ENCODE data around the gene PITPNC1.
"Not testable (repeated sequence)": the region's sequence is repeated elsewhere in the genome, so short reads cannot be mapped to it uniquely, and the experiment has no call there.

The PITPNC1 gene

DNA sequence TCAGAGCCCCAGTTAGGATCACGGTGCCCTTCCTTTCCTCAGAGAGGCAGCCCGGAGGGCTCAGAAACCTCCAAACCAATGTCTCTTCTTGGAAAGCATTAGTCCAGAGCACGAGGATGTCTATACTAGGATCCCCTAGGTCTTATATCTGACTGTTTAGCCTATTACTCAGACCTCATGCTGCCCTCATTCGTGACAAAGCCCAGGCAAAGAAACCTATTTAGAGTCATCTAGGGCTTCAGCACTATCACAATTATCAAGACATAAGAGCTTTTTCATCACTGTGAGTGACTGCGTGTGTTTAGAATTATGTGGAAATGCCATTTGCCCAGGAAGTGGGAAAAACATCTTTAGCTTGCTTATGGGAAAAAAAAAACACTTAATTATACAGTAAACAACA, 180.8 kb downstream of the PITPNC1 start:
- DNase-seq = peak; percentile 10

DNA sequence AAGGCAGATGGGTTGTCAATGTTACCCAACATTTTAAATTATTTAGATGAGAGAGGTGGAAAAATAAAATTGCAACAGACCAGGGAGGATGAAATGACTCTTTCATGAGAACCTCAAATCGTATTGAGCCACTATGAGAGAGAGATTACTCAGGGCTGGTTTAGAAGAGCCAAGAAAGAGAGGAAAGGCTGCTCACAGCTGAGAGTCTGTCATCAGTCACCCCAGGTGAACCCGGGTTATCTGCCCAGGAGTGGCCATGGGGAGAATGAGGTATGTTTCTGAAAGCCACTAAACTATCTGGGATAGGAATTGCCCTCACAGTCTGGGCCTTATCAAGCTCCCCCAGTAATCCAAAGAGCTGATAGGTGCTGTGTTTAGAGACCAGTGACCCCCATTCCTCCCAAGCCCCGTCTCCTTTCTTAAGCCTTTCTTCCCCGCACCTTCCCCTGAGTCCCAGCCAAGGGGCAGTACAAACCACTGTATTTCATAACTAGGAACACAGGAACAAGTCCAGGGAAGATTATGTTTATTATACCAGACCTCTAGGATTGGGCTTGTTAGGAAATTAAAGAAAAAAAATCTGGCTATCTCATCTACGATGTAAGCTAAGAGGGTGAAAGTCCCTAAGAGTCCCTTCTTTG, 181.8 kb downstream of the PITPNC1 start:
- DNase-seq = no peak

DNA sequence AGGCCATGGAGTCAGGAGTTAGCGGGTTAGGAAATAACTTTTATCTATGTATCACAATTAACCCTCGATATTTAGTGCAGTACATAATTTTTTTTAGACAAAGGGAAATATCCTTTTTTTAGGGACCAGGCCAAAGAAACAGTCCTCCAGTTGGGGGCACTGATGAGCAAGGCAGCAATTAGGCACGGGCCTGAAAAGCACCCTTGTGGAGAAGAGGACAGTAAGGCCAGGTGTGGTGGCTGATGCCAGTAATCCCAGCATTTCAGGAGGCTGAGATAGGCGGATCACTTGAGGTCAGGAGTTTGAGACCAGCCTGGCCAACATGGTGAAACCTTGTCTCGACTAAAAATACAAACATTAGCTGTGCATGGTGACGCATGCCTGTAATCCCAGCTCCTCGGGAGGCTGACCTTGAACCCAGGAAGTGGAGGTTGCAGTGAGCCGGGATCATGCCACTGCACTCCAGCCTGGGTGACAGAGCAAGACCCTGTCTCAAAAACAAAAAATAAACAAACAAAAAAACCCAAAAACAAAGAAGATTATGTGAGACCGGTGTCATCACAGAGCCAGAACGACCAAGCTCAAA, 182.4 kb downstream of the PITPNC1 start:
- no peak for DNase-seq

DNA sequence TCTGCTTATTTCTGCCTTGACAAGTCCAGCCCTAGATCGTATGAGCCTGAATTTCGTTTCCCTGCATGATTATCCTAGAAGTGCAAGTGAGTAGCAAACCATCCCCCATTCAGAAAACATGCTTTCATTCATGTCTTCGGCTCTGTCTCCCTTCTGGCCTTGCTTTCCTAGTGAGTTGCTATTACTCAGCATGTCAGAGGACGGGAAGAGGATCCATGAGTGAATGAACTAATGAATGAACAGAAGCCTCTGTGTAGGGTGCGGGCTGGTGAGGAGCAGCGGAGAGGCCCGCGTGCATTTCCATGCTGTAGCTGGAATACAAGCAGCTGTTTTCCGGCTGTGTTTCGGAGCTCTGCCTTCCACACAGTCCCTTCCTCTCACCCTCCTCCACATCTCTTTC, 184.9 kb downstream of the PITPNC1 start:
- DNase-seq = no peak

DNA sequence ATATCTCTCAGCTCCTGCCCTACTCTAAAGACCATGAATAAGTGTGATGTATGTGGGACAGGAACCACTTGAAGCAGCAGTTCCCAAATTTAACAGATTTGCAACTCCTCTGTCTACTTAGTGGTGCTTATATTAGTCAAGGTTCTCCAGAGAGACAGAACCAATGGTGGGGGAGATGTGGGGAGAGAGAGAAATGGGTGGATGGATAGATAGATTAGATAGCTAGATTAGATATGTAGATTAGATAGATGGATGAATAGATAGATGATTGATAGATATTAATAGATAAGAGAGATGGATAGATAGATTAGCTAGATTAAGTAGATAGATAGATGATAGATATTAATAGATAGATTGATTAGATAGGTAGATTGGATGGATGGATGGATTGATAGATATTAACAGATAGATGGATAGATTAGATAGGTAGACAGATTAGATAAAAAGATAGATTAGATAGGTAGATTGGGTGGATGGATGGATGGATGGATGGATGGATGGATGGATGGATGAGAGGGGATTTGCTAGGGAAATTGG, 186.7 kb downstream of the PITPNC1 start:
- DNase-seq = no peak

DNA sequence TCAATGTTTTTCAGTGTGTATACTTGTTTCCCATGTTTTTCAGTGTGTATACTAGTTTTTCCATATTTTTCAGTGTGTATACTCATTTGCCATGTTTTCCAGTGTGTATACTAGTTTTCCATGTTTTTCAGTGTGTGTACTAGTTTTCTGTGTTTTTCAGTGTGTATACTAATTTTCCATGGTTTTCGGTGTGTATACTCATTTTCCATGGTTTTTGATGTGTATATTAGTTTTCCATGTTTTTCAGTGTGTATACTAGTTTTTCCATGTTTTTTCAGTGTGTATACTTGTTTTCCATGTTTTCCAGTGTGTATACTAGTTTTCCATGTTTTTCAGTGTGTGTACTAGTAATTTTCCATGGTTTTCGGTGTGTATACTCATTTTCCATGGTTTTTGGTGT, 188.0 kb downstream of the PITPNC1 start:
- DNase-seq = no peak

DNA sequence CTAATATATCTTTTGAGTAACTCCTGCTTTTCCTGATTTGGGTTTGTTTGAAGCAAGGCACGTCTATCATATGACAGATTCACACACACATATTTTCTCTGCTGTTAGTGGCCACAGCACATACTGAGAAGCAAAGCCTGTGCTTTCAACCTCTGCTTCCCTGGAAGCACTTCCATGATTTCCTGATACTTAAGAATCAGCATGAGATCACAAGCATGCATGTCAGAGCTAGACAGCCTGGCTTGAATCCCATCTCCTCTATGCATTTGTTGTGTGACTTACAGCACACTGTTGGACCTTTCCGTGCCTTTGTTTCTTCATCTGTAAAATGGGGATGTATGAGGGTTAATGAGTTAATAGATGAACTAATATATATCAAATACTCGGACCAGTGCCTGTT, 189.6 kb downstream of the PITPNC1 start:
- no peak for DNase-seq

DNA sequence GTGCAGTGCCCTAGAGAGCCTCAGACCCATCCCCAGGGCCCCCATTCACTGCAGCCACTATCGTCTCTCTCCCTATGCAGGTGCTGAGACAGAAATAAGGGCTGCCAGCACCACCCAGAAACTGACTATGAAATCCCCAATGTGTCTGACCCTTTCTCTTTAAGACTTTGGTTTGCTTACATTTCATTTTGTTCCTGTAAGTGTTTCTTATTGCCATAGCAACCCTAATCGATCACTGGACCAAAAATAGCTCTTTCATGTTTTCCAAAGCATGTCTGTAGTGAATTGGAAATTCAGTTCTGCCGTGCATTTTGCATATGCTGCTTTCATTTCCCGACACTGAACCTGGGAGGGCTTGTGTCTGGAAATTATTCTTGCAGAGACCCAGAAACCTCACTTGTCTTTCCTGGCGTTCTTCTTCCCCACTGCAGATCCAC, 192.0 kb downstream of the PITPNC1 start:
- no peak for DNase-seq

DNA sequence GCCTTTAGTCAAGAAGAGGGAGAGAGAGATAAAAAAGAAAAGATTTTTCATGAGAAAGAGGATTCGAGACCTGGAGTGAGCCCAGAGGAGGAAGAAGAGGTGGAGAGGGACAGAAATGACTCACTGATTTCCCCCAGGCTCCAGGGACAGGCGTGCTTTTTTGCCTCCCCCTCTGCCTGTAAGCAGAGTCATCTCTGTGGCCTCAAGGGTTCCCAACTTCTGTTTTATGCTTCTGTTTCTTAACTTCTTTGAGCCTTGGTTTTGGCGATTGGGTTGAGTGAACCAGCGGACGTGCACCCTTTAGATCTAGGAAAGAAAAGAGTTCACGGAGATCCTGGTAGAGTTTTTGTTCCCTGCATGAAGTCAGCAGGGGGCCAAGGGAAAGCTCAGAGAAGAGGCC, 192.8 kb downstream of the PITPNC1 start:
- no peak for DNase-seq

DNA sequence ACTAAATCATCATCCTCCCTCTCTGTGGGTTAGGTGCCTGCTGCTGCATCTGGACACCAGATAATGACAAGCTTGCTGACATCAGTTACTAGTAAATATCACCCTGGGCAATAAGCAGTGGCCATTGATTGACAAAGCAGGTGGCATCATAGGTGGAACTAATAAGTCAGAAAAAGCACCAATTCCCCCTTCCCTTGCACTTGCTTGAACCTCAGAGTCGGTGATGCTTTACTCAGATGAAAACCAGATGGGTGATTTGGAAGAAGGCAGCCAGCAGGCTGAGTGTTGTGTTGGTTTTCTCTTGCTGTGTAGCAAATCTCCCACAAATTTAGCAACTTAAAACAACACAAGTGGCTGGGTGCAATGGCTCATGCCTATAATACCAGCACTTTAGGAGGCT, 193.7 kb downstream of the PITPNC1 start:
- DNase-seq = no peak

DNA sequence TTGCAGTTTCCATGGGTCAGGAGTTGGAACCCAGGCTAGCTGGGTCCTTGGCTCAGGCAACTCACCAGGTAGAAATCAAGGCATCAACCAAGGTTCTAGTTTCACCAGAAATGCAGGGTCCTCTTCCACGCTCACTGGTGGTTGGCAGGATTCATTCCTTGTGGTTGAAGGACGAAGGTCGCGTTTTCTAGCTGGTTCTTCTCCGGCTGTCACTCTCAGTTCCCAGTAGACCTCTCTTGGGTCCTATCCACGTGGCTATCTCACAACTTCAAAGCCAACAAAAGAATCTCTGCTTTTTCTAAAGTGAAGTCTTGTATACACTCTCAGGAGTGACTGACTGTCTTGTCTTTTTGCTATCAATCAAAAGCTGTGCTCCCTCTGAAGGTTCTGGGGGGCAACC, 194.4 kb downstream of the PITPNC1 start:
- DNase-seq = no peak

DNA sequence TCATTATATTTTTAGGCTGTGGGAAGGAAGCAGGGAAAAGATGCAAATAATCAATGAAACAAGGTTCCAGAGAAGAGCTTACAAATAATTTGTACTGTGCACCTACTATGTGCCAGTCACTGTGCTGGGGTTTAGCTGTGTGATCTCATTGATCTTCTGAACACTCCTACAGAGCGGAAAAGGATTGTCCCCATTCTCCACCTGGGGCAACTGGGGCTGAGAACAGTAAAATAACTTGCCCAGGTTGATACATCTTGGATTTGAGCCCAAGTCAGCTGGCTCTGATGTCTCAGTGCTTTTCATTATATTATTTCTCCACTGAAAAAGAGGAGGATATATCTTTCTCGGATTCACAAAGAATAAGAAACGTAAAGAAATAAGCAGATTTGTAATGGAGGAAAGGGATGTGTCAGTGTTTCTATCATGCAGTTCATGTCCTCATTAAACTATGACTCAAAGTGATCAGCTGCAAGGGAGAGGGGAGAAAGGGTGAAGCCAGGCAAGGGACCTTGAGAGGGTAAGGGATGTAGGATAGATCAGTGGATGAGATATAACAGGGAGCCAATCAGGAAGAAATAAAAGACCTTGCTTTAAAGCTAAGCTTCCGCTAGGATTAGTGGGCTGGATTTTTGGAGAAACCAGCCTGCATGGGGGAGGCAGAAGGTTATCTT, 197.0 kb downstream of the PITPNC1 start:
- DNase-seq = no peak

DNA sequence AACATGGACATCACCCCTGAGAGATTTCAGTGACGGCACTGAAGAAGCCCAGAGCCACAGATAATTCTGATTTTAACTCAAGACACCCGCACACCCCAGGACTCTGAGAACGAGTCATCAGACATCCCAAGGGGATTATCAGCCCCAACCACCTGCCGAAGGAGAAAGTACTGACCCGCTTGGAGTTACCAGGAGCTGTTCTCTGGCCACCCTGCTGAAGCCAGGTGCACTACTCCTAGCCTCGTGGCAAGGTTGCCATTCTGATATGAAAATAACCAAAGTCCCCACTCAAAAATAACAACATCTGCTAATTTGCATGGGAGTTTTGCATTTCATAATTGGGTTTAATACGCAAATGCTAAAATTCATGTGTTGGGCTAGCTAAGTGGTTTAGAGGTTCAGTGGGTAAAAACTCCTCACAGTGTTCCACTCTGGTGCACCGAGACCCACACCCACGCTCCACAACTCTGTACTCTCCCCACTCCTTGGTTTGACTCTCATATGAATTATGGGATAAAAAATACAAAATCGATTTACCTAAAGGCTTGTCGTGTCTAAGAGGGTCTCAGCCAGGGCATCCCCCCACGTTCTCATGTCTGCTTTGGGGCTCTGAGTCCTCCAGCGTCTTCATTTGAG, 197.7 kb downstream of the PITPNC1 start:
- DNase-seq = no peak

DNA sequence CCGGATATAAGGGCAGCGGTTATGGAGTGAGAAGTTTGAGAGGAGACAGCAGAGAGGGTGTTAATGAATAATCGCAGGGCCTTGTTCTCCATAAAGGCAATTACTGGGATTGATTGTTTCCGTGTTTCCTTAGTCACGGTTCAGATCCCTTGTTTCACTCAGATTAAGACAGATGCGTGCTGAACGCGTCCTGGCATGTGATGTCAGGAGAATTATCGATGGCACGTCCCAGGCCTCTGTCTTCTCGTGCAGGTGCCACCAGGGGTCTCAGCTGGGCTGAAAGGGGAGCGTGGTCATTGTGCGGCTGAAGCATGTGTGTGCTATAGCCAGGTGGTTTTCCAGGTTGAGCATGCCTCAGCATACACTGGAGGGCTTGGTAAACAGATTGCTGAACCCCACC, 198.2 kb downstream of the PITPNC1 start:
- DNase-seq = no peak

DNA sequence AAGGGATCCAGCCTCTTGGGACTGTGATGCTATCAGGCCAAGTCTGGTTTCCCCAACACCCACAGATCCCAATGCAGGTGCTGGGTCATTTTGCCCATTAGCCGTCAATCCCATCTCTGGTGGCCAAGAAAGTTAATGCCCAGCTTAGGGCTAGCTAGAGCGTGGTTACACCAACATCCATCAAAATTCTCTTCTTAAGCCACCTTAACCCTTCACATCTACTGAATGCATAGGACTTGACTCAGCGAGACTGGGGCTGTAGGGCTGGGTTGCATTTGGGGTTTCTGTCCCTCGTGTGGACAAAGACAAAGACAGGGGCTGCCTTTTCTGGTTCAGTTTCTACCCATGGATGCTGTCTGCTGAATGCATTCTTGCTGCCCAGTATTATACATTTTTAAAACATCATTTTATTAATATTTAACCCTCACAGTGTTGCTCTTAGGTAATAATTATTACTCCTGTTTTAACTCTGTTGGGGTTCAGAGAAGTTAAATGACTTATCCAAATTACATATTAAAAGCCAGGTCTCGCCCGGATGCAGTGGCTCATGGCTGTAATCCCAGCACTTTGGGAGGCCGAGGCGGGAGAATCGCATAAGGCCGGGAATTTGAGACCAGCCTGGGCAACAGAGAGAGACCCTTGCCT, 199.5 kb downstream of the PITPNC1 start:
- no peak for DNase-seq

DNA sequence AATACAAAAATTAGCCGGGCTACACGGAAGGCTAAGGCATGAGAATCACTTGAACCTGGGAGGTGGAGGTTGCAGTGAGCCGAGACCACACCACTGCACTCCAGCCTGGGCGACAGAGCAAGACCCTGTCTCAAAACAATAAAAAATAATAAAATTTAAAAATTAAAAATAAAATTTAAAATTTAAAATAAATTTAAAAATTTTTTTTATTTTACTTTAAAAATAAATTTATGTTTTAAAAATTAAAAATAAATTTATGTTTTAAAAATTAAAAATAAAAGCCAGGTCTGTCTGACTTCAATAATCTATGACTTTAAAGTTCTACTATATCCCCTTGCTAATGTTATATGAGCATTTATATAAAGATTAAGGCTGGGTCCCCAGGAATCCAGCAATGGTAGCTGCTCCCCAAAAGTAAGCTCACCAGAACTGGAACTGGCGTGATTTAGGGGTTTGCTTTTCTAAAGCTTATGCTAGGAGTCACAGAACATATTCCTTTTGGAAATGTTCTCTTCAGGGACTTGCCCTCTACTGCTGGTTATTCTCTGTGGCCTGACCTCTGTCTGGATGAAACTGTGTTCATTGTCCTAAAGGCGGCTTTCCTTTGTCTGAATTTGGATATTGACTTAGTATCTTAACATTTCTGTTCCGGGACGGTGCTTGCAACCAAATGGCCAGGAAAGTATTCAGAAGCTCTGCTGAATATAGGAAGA, 200.5 kb downstream of the PITPNC1 start:
- DNase-seq = no peak

DNA sequence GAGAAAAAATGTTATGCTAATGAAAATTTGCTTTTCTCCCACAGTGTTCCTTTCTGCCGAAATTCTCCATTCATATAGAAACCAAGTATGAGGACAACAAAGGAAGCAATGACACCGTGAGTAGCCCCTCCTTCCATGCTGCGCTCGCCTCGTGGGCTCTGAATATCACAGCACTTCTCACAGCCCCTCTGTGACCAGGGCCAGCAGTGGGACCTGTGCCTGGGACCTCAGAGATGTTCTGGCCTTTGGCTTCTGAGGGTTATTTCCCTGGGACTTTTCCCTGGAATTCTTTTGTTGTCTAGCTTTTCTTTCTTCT, 201.0 kb downstream of the PITPNC1 start:
- DNase-seq = no peak

DNA sequence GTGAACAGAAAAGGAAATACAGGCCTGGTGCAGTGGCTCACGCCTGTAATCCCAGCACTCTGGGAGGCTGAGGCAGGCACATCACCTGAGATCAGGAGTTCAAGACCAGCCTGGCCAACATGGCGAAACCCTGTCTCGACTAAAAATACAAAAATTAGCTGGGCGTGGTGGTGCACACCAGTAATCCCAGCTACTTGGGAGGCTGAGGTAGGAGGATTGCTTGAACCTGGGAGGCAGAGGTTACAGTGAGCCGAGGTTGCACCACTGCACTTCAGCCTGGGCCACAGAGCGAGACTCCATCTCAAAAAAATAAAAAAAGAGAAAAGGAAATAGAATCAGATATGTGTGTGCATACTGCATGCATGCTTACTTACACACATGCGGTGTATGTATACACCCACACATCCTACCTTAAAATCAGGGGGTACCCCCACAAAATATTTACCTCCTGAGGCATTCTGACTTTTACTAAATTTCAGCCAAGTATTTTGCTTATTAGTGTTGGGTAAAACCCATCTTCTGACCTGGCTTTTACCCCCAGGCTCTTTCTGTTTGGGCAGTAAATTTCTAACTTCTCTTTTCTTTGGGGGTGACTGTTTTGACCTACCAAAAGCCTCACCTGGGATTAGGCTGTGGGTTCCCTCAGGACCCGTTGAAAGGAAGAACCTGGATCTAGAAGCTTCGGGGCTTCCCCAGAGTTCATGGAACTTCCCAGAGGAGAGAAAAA, 201.8 kb downstream of the PITPNC1 start:
- DNase-seq = not testable (repeated sequence)

DNA sequence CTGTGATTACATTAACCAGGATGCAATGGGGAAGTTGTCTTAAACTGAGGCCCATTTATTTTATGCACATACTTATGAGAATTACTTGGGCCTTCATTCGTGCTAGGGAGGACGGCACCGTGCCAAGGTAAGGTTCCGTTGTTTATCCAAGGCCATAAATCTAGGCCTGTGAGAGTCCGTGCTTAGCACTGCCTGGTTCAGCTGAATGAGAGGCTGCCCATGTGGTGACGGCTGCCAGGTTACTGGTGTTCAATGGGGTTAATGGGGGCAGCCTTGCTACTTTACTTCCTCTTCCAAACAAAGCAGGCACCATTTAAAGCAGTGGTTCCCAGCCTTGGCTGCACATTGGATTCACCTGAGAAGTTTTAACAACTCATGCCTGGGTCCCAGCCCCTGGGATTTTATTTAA, 205.6 kb downstream of the PITPNC1 start:
- no peak for DNase-seq

DNA sequence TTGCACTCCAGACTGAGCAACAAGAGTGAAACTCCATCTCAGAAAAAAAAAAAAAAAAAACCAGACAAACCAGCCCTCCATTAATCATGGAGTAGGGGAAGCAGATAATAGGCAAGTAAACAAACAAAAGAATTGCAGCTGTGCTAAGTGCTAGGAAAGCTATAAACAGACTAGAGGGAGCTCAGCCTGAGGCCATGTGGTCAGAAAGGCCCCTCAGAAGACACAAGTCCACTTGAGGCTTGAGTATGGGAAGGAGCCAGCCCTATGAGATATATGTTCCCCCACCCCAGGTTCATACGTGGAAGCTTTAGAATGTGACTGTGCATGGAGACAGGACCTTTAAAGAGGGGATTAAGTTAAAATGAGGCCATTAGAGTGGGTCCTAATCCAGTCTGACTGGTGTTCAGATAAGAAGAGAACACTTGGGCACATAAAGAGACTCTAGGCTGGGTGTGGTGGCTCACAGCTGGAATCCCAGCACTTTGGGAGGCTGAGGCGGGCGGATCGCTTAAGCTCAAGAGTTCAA, 208.1 kb downstream of the PITPNC1 start:
- no peak for DNase-seq

DNA sequence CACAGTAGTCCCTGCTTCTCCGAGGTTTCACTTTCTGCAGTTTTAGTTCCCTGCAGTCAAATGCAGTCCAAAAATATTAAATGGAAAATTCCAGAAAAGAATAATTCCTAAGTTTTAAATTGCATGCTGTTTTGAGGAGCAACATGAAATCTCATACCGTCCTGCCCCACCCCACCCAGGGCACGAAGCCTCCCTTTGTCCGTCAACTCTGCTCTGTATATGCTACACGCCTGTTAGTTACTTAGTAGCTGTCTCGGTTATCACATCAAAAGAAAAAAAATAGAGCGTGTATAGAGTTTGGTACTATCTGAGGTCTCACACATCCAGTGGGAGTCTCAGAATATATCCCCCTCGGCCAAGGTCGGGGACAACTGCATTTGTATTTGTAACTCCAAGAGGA, 211.2 kb downstream of the PITPNC1 start:
- no peak for DNase-seq
